Measurements from ENCODE around the gene FUT9. TPM values are rescaled to one million over a fixed set of nuclear protein-coding genes. Genes with fewer than 3 reads are reported as not detected.
A peak's percentile ranks its signal among the peaks of the same experiment; 100 is the strongest.

FUT9 gene
- polyA plus RNA-seq, 5 donors, result 0.18 to 0.69 (median 0.40) TPM

DNA sequence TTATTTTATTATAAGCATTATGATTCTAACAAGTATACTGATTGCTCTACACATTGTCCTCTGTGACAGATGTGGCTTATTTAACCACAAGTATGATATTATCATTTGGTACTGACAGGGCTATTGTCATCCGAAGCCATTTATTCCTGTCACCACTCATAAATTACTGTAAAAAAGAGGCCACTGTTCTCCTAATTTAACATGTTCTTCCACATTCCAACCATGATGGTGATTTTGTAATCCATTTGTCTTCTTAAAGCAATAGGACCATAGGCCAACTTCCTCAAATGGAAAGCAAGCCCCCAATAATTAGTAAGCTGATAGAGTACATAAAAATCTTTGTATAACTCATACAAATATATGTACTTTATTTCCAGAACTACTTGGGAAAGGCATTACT lies 50.6 kb downstream of the FUT9 start:
- no peak for DNase-seq

DNA sequence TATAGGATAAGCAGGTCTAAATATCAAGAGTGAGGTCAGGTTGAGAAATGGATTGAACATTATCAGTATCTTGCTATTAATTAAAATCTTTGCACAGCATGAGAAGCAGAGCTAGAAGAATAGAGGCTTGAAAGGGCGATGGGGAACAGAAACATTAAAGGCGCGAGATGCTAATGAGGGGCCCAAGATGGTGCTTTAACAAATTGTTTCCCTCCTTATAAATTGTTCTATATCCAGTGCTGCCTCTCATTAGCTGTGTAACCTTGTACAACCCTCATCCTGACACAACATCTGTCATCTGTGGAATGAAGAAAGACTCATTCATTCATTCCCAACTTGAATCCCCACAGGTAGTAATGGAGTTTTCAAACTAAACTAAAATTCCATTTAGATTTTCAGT lies 57.8 kb downstream of the FUT9 start:
- no peak for DNase-seq

DNA sequence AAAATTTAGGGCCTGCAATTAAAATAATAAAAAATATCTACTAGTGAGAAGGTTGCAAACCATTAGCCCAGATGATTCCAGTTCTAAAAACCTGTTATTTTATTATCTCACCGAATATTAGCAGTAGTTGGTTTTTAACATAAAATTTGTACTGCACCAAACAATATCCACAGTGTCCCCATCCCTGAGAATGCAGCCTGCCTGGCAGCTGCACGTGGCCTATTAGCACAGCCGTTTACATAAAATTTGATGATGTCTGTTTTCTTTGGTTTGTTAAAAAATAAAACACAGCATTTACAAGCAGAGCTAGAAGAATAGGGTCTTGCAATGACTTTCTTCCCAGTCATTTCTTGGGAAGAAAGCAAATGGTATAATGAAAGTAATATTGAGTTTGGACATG lies 58.2 kb downstream of the FUT9 start:
- DNase-seq, result no peak

DNA sequence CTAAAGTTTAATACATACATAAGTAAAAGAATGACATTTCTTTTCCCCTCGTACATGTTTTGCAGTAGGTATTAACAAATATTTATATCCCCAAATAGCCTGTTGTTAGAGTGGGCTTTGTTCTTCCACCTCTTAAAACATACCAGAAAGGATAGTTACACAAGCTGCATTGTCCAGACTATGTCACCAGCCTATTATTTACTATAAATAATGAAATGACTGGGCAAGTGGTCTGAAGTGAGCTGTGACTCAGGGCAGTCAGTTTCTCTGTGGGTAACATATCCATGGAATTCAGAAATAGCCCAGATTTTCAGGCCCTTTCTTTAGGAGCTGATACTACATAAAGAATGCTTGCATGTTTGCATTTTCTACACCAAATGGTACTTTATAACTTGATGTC lies 60.1 kb downstream of the FUT9 start:
- DNase-seq, result no peak

DNA sequence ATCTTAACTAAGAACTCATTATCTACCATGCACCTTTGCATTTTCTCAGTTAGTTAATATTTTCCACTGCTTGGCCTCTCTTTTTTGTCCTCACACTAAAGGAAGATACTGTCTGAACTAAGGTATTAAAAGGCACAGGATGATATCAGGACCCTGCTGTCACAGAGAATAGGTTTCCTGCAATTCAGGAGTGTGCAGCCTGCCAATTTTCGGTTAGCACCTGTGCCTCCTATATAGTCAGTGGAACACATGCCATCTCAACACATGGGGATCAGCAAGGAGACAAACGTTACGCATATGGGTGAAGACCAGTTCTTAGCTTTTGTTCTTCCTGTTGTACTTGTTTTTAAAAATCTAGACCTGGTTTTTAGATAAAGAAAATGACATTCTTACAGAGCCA lies 71.0 kb downstream of the FUT9 start:
- no peak for DNase-seq

- DNase-seq, result no peak
Measured at GRCh38 chr6:96089173-96089572, 73.4 kb downstream of the FUT9 start.

DNA sequence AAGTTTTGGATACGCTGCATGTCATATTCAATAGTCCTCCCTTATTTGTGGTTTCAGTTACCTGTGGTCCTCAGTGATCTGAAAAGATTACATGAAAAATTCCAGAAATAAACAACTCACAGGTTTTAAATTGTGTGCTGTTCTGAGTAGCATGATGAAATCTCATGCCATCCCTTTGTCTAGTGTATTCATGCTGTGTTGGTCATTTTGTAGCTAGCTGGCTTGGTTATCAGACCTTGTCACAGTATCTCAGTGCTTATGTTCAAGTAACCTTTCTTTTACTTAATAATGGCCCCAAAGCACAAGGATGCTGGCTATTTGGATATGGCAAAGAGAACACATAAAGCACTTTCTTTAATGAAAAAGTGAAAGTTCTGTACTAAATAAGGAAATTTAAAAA lies 78.3 kb downstream of the FUT9 start:
- no peak for DNase-seq

GRCh38 chr6:96099069-96099468 lies 83.3 kb downstream of the FUT9 start:
- DNase-seq, result no peak

DNA sequence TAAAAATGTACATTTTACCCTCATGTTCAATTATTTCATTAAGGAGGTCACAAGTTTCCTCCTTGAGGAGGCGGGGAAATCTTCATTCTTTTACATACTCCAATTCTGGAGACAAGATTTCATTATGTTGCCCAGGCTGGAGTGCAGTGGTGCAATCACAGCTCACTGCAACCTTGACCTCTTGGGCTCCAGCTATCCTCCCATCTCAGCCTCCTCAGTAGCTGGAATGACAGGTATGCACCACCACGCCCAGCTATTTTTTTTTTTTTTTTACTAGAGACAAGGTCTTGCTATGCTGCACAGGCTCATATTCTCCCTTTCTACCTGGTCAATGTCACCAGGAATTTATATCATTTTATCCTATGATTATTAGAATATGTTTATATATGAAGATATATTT lies 85.8 kb downstream of the FUT9 start:
- DNase-seq, result no peak

DNA sequence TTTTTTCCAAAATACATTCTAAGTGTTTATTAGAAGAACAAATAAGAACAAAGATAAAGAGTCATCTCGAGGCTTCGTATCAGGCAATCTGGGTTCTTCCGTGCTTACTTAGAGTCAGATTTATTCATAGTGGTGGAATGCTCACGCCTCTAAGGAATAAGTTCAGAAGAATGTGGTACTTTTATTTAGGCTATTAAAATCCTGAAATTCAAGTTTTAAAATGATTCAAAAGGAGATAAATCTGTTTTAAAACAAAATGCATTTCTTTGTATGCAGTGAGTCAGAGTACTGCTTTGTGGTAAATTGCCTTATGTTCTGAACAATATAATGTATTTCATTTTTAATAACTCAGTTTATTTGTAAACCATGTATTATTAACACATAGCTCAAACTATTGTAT lies 89.1 kb downstream of the FUT9 start:
- no peak for DNase-seq

- no peak for DNase-seq
Measured at GRCh38 chr6:96110878-96111277, 95.1 kb downstream of the FUT9 start.

DNA sequence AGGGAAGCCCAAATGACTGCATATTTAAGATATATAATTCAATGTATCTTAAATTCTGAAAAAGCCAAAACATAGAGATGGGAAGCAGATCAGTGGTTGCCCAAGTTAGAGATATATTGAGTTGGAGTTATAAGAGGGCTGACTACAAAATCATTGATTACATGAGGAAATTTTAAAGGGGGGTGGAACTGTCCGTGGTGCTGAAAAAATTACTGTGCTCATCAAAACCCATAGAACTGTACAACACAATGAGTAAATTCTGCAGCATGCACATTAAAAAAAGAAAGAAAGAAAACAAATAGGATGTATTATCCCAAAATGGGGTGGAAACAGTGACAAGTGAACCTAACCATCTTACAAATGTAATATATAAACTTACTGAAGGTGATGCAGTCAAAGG lies 100.9 kb downstream of the FUT9 start:
- DNase-seq, result peak in 1 of 2 donors; percentile 1

- DNase-seq, result no peak
Measured at GRCh38 chr6:96124778-96125177, 109.0 kb downstream of the FUT9 start.

DNA sequence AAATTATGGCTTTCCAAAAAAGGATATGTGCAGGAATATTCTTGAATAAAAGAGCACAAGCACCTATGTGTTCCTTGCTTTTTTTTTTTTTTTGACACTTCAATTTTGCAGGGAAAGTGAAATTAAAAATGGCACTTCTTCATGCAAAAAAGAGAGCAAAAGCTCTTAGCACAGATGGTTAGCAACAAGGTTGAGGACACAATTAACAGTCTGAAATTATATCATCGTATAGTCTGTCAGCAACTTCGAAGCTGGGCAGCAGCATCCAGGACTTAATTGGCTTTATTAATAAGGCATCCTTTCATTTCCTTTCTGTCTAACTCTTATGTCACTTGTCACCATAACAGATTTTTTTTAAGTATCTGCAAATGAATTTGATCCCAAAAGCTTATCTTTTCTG lies 122.6 kb downstream of the FUT9 start:
- no peak for DNase-seq

- no peak for DNase-seq
Measured at GRCh38 chr6:96142142-96142541, 126.4 kb downstream of the FUT9 start.

DNA sequence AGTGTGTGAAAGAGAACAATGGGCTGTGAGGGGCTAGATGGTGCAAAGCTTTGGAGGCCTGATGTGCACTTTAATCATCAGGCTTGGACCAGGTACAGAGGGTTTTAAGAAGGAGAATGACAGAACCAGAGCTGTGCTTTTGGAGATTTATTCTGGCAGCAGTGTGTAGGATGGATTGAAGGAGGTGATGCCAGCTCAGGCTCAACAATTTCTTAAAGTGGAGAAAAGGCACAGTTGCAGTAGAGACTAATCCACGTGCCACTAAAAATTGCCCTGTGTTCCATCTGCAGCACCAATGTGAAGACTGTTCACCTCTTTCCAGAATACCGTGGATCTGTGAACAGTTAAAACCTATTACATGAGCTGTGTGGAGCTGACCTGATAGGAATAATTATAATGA lies 134.7 kb downstream of the FUT9 start:
- no peak for DNase-seq

GRCh38 chr6:96151707-96152106 lies 135.9 kb downstream of the FUT9 start:
- DNase-seq, result no peak

DNA sequence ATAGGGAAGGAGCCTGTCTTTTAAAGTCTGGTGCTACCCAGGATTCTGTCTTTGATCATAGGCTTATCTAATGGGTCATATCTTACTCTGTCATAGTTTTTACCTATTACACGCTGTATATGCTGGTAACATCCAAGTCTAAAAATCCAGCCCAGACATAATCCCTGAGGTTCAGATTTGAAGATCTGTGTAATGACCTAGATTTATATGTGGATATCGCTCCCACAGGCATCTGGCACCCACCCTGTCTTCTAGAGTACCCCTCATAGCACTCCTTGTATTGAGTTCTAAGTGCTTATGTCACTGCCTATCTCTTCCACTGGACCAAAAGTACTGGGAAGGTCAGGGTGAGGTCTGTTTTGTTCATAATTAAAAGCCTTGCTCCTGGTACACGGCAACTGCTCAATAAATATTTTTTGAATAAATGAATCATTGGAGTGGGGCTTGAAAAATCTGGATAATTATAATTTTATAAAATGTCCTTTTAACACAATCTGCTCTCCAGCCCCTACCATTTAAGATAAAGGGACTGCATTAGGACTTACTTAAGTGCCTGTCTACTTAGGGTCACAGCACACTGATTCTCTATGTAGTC lies 136.4 kb downstream of the FUT9 start:
- no peak for DNase-seq

DNA sequence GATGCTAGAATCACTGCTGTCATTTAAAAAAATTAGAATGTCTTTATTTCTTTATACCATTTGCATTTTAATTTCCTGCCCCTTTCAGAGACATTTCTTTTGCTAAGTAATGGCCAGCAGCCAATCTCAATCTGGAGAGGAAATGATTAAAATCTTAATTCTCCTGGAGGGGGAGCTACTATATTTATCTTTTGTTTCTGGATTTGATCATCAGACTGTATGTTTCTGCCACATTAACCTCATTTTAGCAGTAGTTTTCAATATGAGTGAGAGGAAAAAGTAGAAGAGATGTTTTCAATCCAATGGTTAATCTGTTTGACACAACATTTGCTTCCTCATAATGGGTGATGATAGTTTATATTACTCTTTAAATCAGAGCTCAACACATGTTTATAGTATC lies 138.0 kb downstream of the FUT9 start:
- DNase-seq, result no peak

- no peak for DNase-seq
Measured at GRCh38 chr6:96156425-96156824, 140.7 kb downstream of the FUT9 start.

DNA sequence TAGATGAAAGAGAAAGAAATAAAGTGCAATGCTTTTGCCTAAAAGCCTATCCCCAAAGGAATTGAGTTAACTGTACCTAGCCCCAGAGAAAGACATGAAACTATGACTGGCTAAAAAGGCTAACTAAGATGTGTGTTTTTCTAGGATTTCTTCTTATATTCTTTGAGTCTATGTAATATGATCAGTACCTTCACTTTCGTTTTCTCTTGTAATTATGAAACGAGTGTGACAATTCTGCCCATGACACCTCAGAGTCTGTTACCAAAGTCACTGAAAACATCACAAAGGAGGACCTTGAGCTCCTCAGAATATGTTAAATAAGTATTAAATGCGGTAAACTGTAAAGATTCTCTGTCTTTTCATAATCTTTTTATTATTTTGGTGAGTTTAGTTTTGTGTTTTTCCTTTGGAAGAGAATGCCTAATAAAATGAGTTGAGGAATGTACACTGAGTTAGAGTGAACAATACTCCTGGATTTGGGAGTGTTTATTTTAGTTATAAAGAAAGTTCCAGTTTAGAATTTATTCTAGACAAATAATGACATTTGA lies 141.3 kb downstream of the FUT9 start:
- DNase-seq, result no peak

DNA sequence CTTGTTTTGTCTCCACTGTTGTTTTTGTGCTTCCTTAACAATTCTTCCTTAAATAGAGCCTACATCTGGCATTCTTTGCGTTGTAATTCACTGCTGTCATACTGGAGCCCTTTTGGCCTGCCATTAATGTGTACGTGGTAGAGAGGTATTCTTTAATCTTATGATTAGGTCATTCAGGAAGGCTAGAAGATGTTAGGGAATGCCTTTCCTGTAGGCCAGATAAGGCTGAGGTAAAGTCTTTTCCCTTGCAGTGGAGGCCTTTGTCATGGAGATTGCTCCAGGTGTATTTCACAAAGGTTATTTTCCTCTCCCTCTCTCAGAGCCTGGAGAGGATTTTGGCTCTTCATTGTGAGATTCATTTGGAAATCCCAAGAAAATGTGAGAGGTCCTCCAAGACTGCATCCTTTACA lies 146.9 kb downstream of the FUT9 start:
- no peak for DNase-seq

GRCh38 chr6:96164802-96165201 lies 149.0 kb downstream of the FUT9 start:
- DNase-seq, result no peak

- DNase-seq, result no peak
Measured at GRCh38 chr6:96171112-96171511, 155.3 kb downstream of the FUT9 start.

All from right lung (tissue), 5 donors.